Endothelial cell of umbilical vein (primary cell): Measurements from ENCODE around the gene COPS9. TPM values are rescaled to one million over a fixed set of nuclear protein-coding genes. Genes with fewer than 3 reads are reported as not detected.

Experiments
- BruUV-seq: library from RNA; stranded (reverse); fragments of 400-500 nt; replicated peaks from 2 replicates; lab custom pipeline; 2021; lab: Mats Ljungman, UMichigan
- CTCF ChIA-PET: fragments of 300-600, 350-600 bp; sonication (Branson Sonifier 250); formaldehyde crosslinking; loops from one replicate; lab custom pipeline; 2021; ENCODE audit warnings: antibody characterized with exemption, inconsistent platforms; lab: Charles Lee
- POLR2A ChIA-PET: fragments of 300-600, 350-600 bp; sonication (Branson Sonifier 250); formaldehyde crosslinking; loops from one replicate; lab custom pipeline; 2021; ENCODE audit warnings: antibody characterized with exemption, inconsistent platforms; lab: Charles Lee
- DNase-seq: peaks from one replicate; pipeline ENCODE4 v3.0.0-alpha.2; 2011; ENCODE audit warnings: low read depth, low spot score
- FAIRE-seq: peaks from 2 replicates; lab custom pipeline; 2011; peaks lifted over from hg19 to GRCh38; lab: Jason Lieb, UNC
- H2AFZ ChIP-seq: 2 replicates; pipeline ENCODE4 v1.6.0; 2012; ENCODE audit warnings: low read depth, low read length, control low read depth, inconsistent platforms
- H3K27ac ChIP-seq: 2 replicates; pipeline ENCODE4 v1.5.1; 2011; ENCODE audit warnings: low read depth, mild to moderate bottlenecking, control low read depth, low read length, moderate library complexity; ENCODE audit not compliant: insufficient read depth
- H3K27me3 ChIP-seq, 2 experiments: 2 replicates each; pipeline versions ENCODE4 v1.6.0 to v1.6.1; 2011; ENCODE audit warnings: low read length in 2 of 2, mixed read lengths in 1 of 2; ENCODE audit not compliant: control insufficient read depth in 2 of 2, insufficient read depth in 2 of 2
- H3K36me3 ChIP-seq, 2 experiments: 2 replicates in 1 of 2; 3 replicates in 1 of 2; pipeline ENCODE4 v1.5.1; 2011; ENCODE audit warnings: low read length in 2 of 2, mild to moderate bottlenecking in 1 of 2, moderate library complexity in 1 of 2; ENCODE audit not compliant: control insufficient read depth in 2 of 2, insufficient read depth in 2 of 2; ENCODE audit errors: extremely low read depth in 1 of 2
- H3K4me1 ChIP-seq: 3 replicates; pipeline ENCODE4 v1.5.1; 2011; ENCODE audit warnings: mild to moderate bottlenecking, low read length; ENCODE audit not compliant: control insufficient read depth, insufficient read depth; ENCODE audit errors: extremely low read depth
- H3K4me2 ChIP-seq: 2 replicates; pipeline ENCODE4 v1.6.1; 2011; ENCODE audit warnings: low read length, control low read depth, mixed read lengths; ENCODE audit not compliant: insufficient read depth
- H3K4me3 ChIP-seq, 3 experiments: fragments of 200-600 bp in 1 of 3; sonication (generic), shearing (Covaris generic) in 1 of 3; replicated peaks in 1 of 3; 2 replicates each; pipeline ENCODE4 v1.5.1; 2011 to 2016; ENCODE audit warnings: control low read depth in 3 of 3, low read length in 3 of 3, mild to moderate bottlenecking in 2 of 3, inconsistent platforms in 1 of 3, low read depth in 1 of 3, moderate library complexity in 1 of 3; ENCODE audit not compliant: insufficient read depth in 1 of 3
- H3K79me2 ChIP-seq: 2 replicates; pipeline ENCODE4 v1.6.0; 2012; ENCODE audit warnings: low read length, inconsistent platforms; ENCODE audit not compliant: control insufficient read depth, insufficient read depth
- H3K9ac ChIP-seq: replicated peaks from 2 replicates; pipeline ENCODE3; 2011; ENCODE audit warnings: low read length, control low read depth; ENCODE audit not compliant: insufficient read depth; ENCODE audit errors: extremely low read depth
- H3K9me1 ChIP-seq: replicated peaks from 3 replicates; pipeline ENCODE4 v1.6.0; 2011; ENCODE audit warnings: mild to moderate bottlenecking, low read length; ENCODE audit not compliant: control insufficient read depth, insufficient read depth; ENCODE audit errors: extremely low read depth
- H3K9me3 ChIP-seq: replicated peaks from 2 replicates; pipeline ENCODE4 v1.5.1; 2012; ENCODE audit warnings: low read length, inconsistent platforms; ENCODE audit not compliant: control insufficient read depth, insufficient read depth
- H4K20me1 ChIP-seq: replicated peaks from 2 replicates; pipeline ENCODE3; 2011; ENCODE audit warnings: mild to moderate bottlenecking, low read length; ENCODE audit not compliant: control insufficient read depth, insufficient read depth; ENCODE audit errors: extremely low read depth
- EZH2 ChIP-seq: IDR thresholded peaks from 2 replicates; pipeline ENCODE4 v1.6.1; 2012; ENCODE audit warnings: borderline replicate concordance, low read depth, mild to moderate bottlenecking, moderate library complexity, low read length, inconsistent platforms; ENCODE audit not compliant: severe bottlenecking
- FOS ChIP-seq: IDR thresholded peaks from 2 replicates; pipeline ENCODE4 v1.6.1; 2011; ENCODE audit warnings: mild to moderate bottlenecking, low read length, moderate library complexity, borderline replicate concordance; ENCODE audit not compliant: insufficient read depth
- GATA2 ChIP-seq: IDR thresholded peaks from 2 replicates; pipeline ENCODE4 v1.7.0; 2011; ENCODE audit warnings: low read depth, mild to moderate bottlenecking, moderate library complexity, mixed read lengths, low read length; ENCODE audit not compliant: insufficient read length, insufficient read depth
- JUN ChIP-seq: IDR thresholded peaks from 2 replicates; pipeline ENCODE4 v1.6.1; 2011; ENCODE audit warnings: borderline replicate concordance, low read depth; ENCODE audit not compliant: insufficient read length, insufficient read depth
- MAX ChIP-seq: IDR thresholded peaks from 2 replicates; pipeline ENCODE4 v1.6.1; 2011; ENCODE audit not compliant: insufficient read depth, insufficient read length
- MYC ChIP-seq: IDR thresholded peaks from one replicate; pipeline ENCODE4 v1.6.1; 2011; ENCODE audit warnings: mild to moderate bottlenecking, low read depth, low read length
- POLR2A ChIP-seq: IDR thresholded peaks from 2 replicates; pipeline ENCODE4 v1.6.1; 2012; ENCODE audit warnings: low read depth, mild to moderate bottlenecking, control low read depth, low read length
- POLR2AphosphoS5 ChIP-seq: IDR thresholded peaks from 2 replicates; pipeline ENCODE4 v1.6.1; 2012; ENCODE audit warnings: low read depth, mild to moderate bottlenecking, control low read depth, low read length, moderate library complexity; ENCODE audit not compliant: insufficient read depth
- dilution Hi-C: fragments of 300-500 bp; cut with MboI; formaldehyde crosslinking; loops from one replicate; pipeline ENCODE4 v1.15.0; 2019; ENCODE audit warnings: low sequenced_read_pairs; ENCODE audit not compliant: extremely low pct_ligation_motif_present
- intact Hi-C: fragments of 100-400 bp; cut with micrococcal nuclease; formaldehyde crosslinking; loops from one replicate; pipeline ENCODE4 v1.10.0; 2022
- polyA plus RNA-seq, 4 experiments: library from polyadenylated mRNA; depleted of rRNA in 3 of 4; stranded (reverse) in 3 of 4; unstranded in 1 of 4; fragments of >200 nt; gene quantifications; 2 replicates each; pipeline versions ENCODE4 v1.2.1 to v1.2.3, GENCODE V29; 2011 to 2012; ENCODE audit warnings: missing spikeins in 1 of 4
- total RNA-seq: library from RNA; stranded (reverse); gene quantifications from 2 replicates; pipeline ENCODE4 v1.2.3, GENCODE V29; 2021
- TF ChIP-seq, protein P1 (sequence below), 2 donors: IDR thresholded peaks; 1 replicate in 1 of 2; 2 replicates in 1 of 2; pipeline ENCODE4 v1.5.1; 2011; ENCODE audit warnings: low read length in 2 of 2, mild to moderate bottlenecking in 2 of 2, moderate library complexity in 2 of 2, control low read depth in 1 of 2, inconsistent platforms in 1 of 2, low read depth in 1 of 2; ENCODE audit not compliant: insufficient read depth in 1 of 2; ENCODE audit errors: extremely low read depth in 1 of 2

The COPS9 gene
- total and polyA plus RNA-seq, 2 donors (not counting 3 experiments of a cell fraction or from before 2014, with no cell fraction given): 196 to 361 TPM

DNA sequence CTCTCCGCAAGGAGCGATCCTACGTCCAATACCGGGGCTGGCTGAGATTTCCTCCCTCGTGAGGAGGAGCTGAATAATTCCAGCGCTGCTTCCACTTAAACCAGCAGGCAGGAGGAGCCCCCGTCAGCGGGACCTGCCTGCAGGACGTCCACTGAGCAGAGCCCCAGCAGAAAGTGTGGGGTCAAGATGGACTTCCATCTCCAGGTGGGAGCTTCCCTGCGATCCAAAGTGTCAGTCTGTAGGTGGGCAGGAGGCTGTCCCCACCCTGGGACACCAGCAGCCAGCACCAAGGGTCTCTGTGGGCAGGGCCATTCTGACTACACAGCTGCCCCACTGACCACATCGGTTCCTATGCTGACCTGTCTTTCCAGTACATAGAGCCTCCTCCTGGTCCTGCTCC lies 4.8 kb upstream of the COPS9 start:
- no peak for FAIRE-seq

More for the DNA sequence above, 4.8 kb upstream of the COPS9 start:
- H3K27ac ChIP-seq: no peak overlapping the region
- no peak overlapping the region for H3K9ac ChIP-seq
- no peaks in the 10 kb centered on the region for H4K20me1 ChIP-seq
- no peak for DNase-seq
- H3K79me2 ChIP-seq: peaks cover 2% of the 10 kb centered on the region
- intact Hi-C loops: loop anchor here (5.0 to 10.0 kb wide), 2 partner anchors 206 to 999 kb away; no protein-coding TSS in a partner anchor
- no peaks in the 10 kb centered on the region for H3K9me3 ChIP-seq
- no peaks in the 10 kb centered on the region for H3K27me3 ChIP-seq
- no peak overlapping the region for H2AFZ ChIP-seq
- CTCF ChIA-PET: interaction anchor here (1.2 to 5.7 kb wide), 4 partner anchors 11 to 81 kb away, joined by 4 to 199 read pairs (median 7); no protein-coding TSS in a partner anchor
- no peak overlapping the region for H3K4me3 ChIP-seq
- no peaks in the 10 kb centered on the region for H3K4me1 ChIP-seq
- no peaks in the 10 kb centered on the region for H3K36me3 ChIP-seq
- TF ChIP-seq JUN (no peak), POLR2A (no peak), EZH2 (no peak), POLR2AphosphoS5 (no peak), MYC (no peak), MAX (no peak), GATA2 (no peak), FOS (no peak)
- TF ChIP-seq, protein P1, sequence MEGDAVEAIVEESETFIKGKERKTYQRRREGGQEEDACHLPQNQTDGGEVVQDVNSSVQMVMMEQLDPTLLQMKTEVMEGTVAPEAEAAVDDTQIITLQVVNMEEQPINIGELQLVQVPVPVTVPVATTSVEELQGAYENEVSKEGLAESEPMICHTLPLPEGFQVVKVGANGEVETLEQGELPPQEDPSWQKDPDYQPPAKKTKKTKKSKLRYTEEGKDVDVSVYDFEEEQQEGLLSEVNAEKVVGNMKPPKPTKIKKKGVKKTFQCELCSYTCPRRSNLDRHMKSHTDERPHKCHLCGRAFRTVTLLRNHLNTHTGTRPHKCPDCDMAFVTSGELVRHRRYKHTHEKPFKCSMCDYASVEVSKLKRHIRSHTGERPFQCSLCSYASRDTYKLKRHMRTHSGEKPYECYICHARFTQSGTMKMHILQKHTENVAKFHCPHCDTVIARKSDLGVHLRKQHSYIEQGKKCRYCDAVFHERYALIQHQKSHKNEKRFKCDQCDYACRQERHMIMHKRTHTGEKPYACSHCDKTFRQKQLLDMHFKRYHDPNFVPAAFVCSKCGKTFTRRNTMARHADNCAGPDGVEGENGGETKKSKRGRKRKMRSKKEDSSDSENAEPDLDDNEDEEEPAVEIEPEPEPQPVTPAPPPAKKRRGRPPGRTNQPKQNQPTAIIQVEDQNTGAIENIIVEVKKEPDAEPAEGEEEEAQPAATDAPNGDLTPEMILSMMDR (IDR thresholded peaks at IDR 0.05; ENCODE audit: extremely low read depth in 1 of 2, insufficient read depth in 1 of 2, low read depth in 1 of 2, low read length in 2 of 2): no peak
- BruUV-seq: no TSS peak
- dilution Hi-C loops: no loop called here
- POLR2A ChIA-PET: no interaction called here
- H3K9me1 ChIP-seq: no peaks in the 10 kb centered on the region
- H3K4me2 ChIP-seq: no peak overlapping the region
